Mesenchymal stem cell (in vitro differentiated cells and primary cell): ENCODE results near the gene MTX1.
A peak's percentile ranks its signal among the peaks of the same experiment; 100 is the strongest.
"Not testable (repeated sequence)": the region's sequence is repeated elsewhere in the genome, so short reads cannot be mapped to it uniquely, and the experiment has no call there.

ENCODE experiments used
- DNase-seq: peaks from one replicate; pipeline ENCODE4 v3.0.0-alpha.2; 2013
- H2AFZ ChIP-seq: one replicate; pipeline ENCODE4 v1.6.1; 2013; ENCODE audit warnings: low read depth, mild to moderate bottlenecking, control low read depth, inconsistent platforms, low read length, moderate library complexity
- H2AK5ac ChIP-seq: 2 replicates; pipeline ENCODE4 v1.6.1; 2013; ENCODE audit warnings: low read length, moderate library complexity, mild to moderate bottlenecking, inconsistent platforms; ENCODE audit not compliant: severe bottlenecking
- H2BK120ac ChIP-seq: one replicate; pipeline ENCODE4 v1.6.1; 2013; ENCODE audit warnings: low read depth, mild to moderate bottlenecking, inconsistent platforms, low read length, moderate library complexity
- H2BK12ac ChIP-seq, 2 experiments: one replicate each; pipeline ENCODE4 v1.6.1; 2013; ENCODE audit warnings: inconsistent platforms in 2 of 2, low read length in 2 of 2, mild to moderate bottlenecking in 2 of 2, moderate library complexity in 2 of 2, control low read depth in 1 of 2
- H2BK15ac ChIP-seq: one replicate; pipeline ENCODE4 v1.6.1; 2013; ENCODE audit warnings: mild to moderate bottlenecking, low read depth, inconsistent platforms; ENCODE audit not compliant: poor library complexity, severe bottlenecking
- H2BK5ac ChIP-seq: 2 replicates; pipeline ENCODE4 v1.6.1; 2013; ENCODE audit warnings: low read depth, mild to moderate bottlenecking, low read length, control low read depth, inconsistent platforms; ENCODE audit not compliant: poor library complexity, severe bottlenecking
- H3K14ac ChIP-seq, 2 experiments: one replicate each; pipeline ENCODE4 v1.6.1; 2013; ENCODE audit warnings: inconsistent platforms in 2 of 2, low read length in 2 of 2, control low read depth in 1 of 2, mild to moderate bottlenecking in 1 of 2, moderate library complexity in 1 of 2
- H3K18ac ChIP-seq, 2 experiments: one replicate each; pipeline ENCODE4 v1.6.1; 2013; ENCODE audit warnings: inconsistent platforms in 2 of 2, low read length in 2 of 2, control low read depth in 1 of 2, low read depth in 1 of 2, mild to moderate bottlenecking in 1 of 2
- H3K23ac ChIP-seq, 2 experiments: one replicate each; pipeline ENCODE4 v1.6.1; 2013; ENCODE audit warnings: inconsistent platforms in 2 of 2, low read length in 2 of 2, mild to moderate bottlenecking in 2 of 2, moderate library complexity in 2 of 2, control low read depth in 1 of 2
- H3K27ac ChIP-seq: 2 replicates; pipeline ENCODE4 v1.5.1; 2013; ENCODE audit warnings: mild to moderate bottlenecking, moderate library complexity, low read length, control low read depth, inconsistent platforms; ENCODE audit not compliant: poor library complexity, severe bottlenecking
- H3K27me3 ChIP-seq, 2 experiments: 2 replicates each; pipeline versions ENCODE4 v1.6.1 to v1.7.0; 2013; ENCODE audit warnings: low read length in 2 of 2, mild to moderate bottlenecking in 2 of 2, moderate library complexity in 2 of 2, control low read depth in 1 of 2, inconsistent platforms in 1 of 2; ENCODE audit not compliant: control insufficient read depth in 1 of 2, insufficient read depth in 1 of 2
- H3K36me3 ChIP-seq, 2 experiments: 2 replicates each; pipeline versions ENCODE4 v1.6.1 to v1.7.0; 2013; ENCODE audit warnings: low read length in 2 of 2, control low read depth in 1 of 2, inconsistent platforms in 1 of 2, low read depth in 1 of 2, mild to moderate bottlenecking in 1 of 2; ENCODE audit not compliant: insufficient read depth in 2 of 2, control insufficient read depth in 1 of 2
- H3K4ac ChIP-seq, 2 experiments: one replicate each; pipeline ENCODE4 v1.6.1; 2013; ENCODE audit warnings: inconsistent platforms in 2 of 2, low read length in 2 of 2, mild to moderate bottlenecking in 2 of 2, moderate library complexity in 2 of 2, control low read depth in 1 of 2, low read depth in 1 of 2
- H3K4me1 ChIP-seq: 2 replicates; pipeline ENCODE4 v1.6.1; 2013; ENCODE audit warnings: low read depth, low read length, control low read depth; ENCODE audit not compliant: control insufficient read depth, insufficient read depth
- H3K4me2 ChIP-seq: 2 replicates; pipeline ENCODE4 v1.6.1; 2013; ENCODE audit warnings: low read length, mild to moderate bottlenecking, inconsistent platforms; ENCODE audit not compliant: poor library complexity, severe bottlenecking
- H3K4me3 ChIP-seq, 2 experiments: 2 replicates each; pipeline versions ENCODE4 v1.5.1 to v1.7.0; 2013; ENCODE audit warnings: low read length in 2 of 2, mild to moderate bottlenecking in 2 of 2, control low read depth in 1 of 2, low read depth in 1 of 2; ENCODE audit not compliant: insufficient read depth in 1 of 2
- H3K79me1 ChIP-seq: replicated peaks from 2 replicates; pipeline ENCODE4 v1.6.1; 2013; ENCODE audit warnings: mild to moderate bottlenecking, control low read depth, low read length, inconsistent platforms; ENCODE audit not compliant: poor library complexity, severe bottlenecking
- H3K9ac ChIP-seq: 2 replicates; pipeline ENCODE4 v1.7.0; 2013; ENCODE audit warnings: mild to moderate bottlenecking, low read length, moderate library complexity
- H3K9me3 ChIP-seq: 2 replicates; pipeline ENCODE4 v1.7.0; 2013; ENCODE audit warnings: mild to moderate bottlenecking, low read length; ENCODE audit not compliant: control insufficient read depth
- H4K8ac ChIP-seq: one replicate; pipeline ENCODE4 v1.6.1; 2013; ENCODE audit warnings: inconsistent platforms, mild to moderate bottlenecking, low read length, moderate library complexity
- H4K91ac ChIP-seq: one replicate; pipeline ENCODE4 v1.6.1; 2013; ENCODE audit warnings: mild to moderate bottlenecking, low read length, inconsistent platforms
- WGBS: methylation state at CpG from one replicate; pipeline ENCODE4 v1.1.7; 2013; ENCODE audit warnings: mixed read lengths; 5-methylcytosine and 5-hydroxymethylcytosine counted together

MTX1 gene

GRCh38 chr1:155188268-155188667, 20.2 kb upstream of the MTX1 start:
- H3K27ac ChIP-seq, result no peak overlapping the region
- no peak overlapping the region for H3K4me2 ChIP-seq
- H3K14ac ChIP-seq, result no peak overlapping the region
- no peak overlapping the region for H2AK5ac ChIP-seq
- no peak overlapping the region for H3K4me3 ChIP-seq
- H2BK120ac ChIP-seq, result no peak overlapping the region
- no peak overlapping the region for H3K18ac ChIP-seq
- no peak overlapping the region for H4K8ac ChIP-seq
- no peaks in the 10 kb centered on the region for H3K27me3 ChIP-seq
- H3K36me3 ChIP-seq, result peaks cover 8 to 24% of the 10 kb centered on the region in 2 experiments
- H2BK12ac ChIP-seq, result no peak overlapping the region
- H3K4me1 ChIP-seq, result peaks cover 27% of the 10 kb centered on the region
- H2AFZ ChIP-seq, result no peak overlapping the region
- no peak for DNase-seq
- no peaks in the 10 kb centered on the region for H3K9me3 ChIP-seq
- H2BK15ac ChIP-seq, result no peak overlapping the region
- no peak overlapping the region for H3K4ac ChIP-seq
- no peak overlapping the region for H3K23ac ChIP-seq
- no peak overlapping the region for H2BK5ac ChIP-seq
- no peaks in the 10 kb centered on the region for H3K79me1 ChIP-seq
- H3K9ac ChIP-seq, result no peak overlapping the region
- 93% methylated on average over 11 of the region's 14 CpGs for WGBS
- H4K91ac ChIP-seq, result no peak overlapping the region

- not testable (repeated sequence) for H3K27me3 ChIP-seq, H3K4me3 ChIP-seq, H2BK12ac ChIP-seq, H3K9ac ChIP-seq, H3K9me3 ChIP-seq, H3K23ac ChIP-seq, H2BK15ac ChIP-seq, H3K4me2 ChIP-seq, H3K27ac ChIP-seq, H4K91ac ChIP-seq, H3K79me1 ChIP-seq, H2BK120ac ChIP-seq, H4K8ac ChIP-seq, H3K36me3 ChIP-seq, DNase-seq, H3K4ac ChIP-seq, H2BK5ac ChIP-seq, H3K14ac ChIP-seq, H2AK5ac ChIP-seq, H2AFZ ChIP-seq, H3K18ac ChIP-seq
- peaks cover 36% of the 10 kb centered on the region for H3K4me1 ChIP-seq
- over 99% methylated on average over 12 of the region's 45 CpGs for WGBS
Measured at GRCh38 chr1:155189926-155190325, 18.6 kb upstream of the MTX1 start.

GRCh38 chr1:155191904-155192303, 16.6 kb upstream of the MTX1 start:
- peak overlapping the region; percentile 67 for H2BK15ac ChIP-seq
- no peak overlapping the region for H2BK5ac ChIP-seq
- no peak overlapping the region for H3K27ac ChIP-seq
- H2AFZ ChIP-seq, result no peak overlapping the region
- no peak overlapping the region for H3K4ac ChIP-seq
- peak overlapping the region in 1 of 2 experiments; percentile 97 for H2BK12ac ChIP-seq
- H3K14ac ChIP-seq, result no peak overlapping the region
- H3K4me1 ChIP-seq, result peaks cover 31% of the 10 kb centered on the region
- H3K9ac ChIP-seq, result peak overlapping the region; percentile 51
- peak overlapping the region; percentile 77 for H4K91ac ChIP-seq
- no peaks in the 10 kb centered on the region for H3K9me3 ChIP-seq
- no peaks in the 10 kb centered on the region for H3K27me3 ChIP-seq
- H2AK5ac ChIP-seq, result peak overlapping the region; percentile 17
- H3K79me1 ChIP-seq, result peaks cover 6% of the 10 kb centered on the region
- peaks cover 6 to 9% of the 10 kb centered on the region in 2 experiments for H3K36me3 ChIP-seq
- no peak for DNase-seq
- 91% methylated on average over 17 of the region's 17 CpGs for WGBS
- H3K4me2 ChIP-seq, result no peak overlapping the region
- H2BK120ac ChIP-seq, result no peak overlapping the region
- no peak overlapping the region for H3K23ac ChIP-seq
- no peak overlapping the region for H3K4me3 ChIP-seq
- H4K8ac ChIP-seq, result peak overlapping the region; percentile 24
- peak overlapping the region in 1 of 2 experiments; percentile 18 for H3K18ac ChIP-seq

GRCh38 chr1:155192346-155193274, 15.9 kb upstream of the MTX1 start:
- Histone ChIP-seq H3K14ac (peak overlapping the region in 1 of 2 experiments; percentile 6), H2BK12ac (peak overlapping the region; percentile 51 to 80), H2BK15ac (peak overlapping the region; percentile 90), H3K4me3 (peak overlapping the region; percentile 52 to 81), H3K36me3 (peaks cover 11 to 16% of the 10 kb centered on the region in 2 experiments), H3K27me3 (no peaks in the 10 kb centered on the region), H3K9ac (peak overlapping the region; percentile 96), H4K8ac (peak overlapping the region; percentile 49), H3K9me3 (no peaks in the 10 kb centered on the region), H2BK120ac (peak overlapping the region; percentile 43), H3K4me1 (peaks cover 29% of the 10 kb centered on the region), H3K27ac (peak overlapping the region; percentile 79), H2AK5ac (peak overlapping the region; percentile 47), H3K4me2 (peak overlapping the region; percentile 75), H3K79me1 (peaks cover 11% of the 10 kb centered on the region), H4K91ac (peak overlapping the region; percentile 53), H2AFZ (peak overlapping the region; percentile 62), H2BK5ac (no peak overlapping the region), H3K23ac (no peak overlapping the region), H3K18ac (peak overlapping the region in 1 of 2 experiments; percentile 93), H3K4ac (peak overlapping the region; percentile 7 to 91)
- WGBS, result 54% methylated on average over 4 of the region's 20 CpGs
- DNase-seq, result no peak
